Measurements from ENCODE around the gene PACSIN2. TPM values are rescaled to one million over a fixed set of nuclear protein-coding genes. Genes with fewer than 3 reads are reported as not detected.

The PACSIN2 gene, protein sequence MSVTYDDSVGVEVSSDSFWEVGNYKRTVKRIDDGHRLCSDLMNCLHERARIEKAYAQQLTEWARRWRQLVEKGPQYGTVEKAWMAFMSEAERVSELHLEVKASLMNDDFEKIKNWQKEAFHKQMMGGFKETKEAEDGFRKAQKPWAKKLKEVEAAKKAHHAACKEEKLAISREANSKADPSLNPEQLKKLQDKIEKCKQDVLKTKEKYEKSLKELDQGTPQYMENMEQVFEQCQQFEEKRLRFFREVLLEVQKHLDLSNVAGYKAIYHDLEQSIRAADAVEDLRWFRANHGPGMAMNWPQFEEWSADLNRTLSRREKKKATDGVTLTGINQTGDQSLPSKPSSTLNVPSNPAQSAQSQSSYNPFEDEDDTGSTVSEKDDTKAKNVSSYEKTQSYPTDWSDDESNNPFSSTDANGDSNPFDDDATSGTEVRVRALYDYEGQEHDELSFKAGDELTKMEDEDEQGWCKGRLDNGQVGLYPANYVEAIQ
- 10 to 100 TPM; 24.5 to 30.2 (median 28.1) TPM for total RNA-seq

DNA sequence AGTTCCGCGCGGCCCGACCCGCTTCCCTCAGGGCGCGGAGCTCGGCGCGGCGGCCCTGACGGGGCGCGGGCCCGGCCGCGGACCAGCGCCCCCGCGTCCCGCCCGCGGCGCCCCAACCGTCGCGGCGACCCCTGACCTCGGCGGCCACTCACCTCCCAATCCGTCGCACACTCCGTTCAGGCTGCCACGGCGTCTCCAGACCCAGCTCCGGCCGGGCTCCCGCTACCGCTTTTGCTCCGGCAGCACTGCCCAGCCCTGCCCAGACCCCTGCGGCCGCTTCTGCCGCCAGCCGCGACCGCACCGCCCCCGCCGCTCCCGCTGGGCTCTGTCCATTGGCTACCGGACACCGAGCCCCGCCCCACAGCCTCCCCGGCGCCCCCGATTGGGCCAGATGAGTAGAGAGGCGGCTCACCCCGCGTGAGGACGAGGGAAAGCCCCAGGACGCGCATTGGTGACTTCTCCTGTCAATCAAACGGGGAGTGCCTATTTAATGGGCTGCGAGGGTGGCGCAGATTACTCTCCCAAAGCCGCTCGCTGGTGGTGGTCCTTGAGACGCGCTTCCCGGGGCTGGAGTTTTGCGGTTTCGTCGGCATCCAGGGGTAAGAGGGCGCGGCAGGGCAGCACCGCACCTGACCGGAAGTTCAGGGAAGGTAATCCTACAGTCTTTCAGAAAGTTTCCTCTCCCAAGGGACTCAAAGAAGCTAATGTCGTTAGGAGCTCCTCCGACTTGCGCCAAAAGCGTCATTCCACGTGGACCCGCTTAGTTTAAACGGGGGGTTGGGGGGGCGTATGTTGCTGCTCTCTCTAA lies at the start of gene PACSIN2:
TSS of gene PACSIN2 (minus strand) at position 281 of the 808 bp plus-strand sequence. CDS start 103,069 bp downstream, outside the sequence.
- DNase-seq = peak; percentile 99

DNA sequence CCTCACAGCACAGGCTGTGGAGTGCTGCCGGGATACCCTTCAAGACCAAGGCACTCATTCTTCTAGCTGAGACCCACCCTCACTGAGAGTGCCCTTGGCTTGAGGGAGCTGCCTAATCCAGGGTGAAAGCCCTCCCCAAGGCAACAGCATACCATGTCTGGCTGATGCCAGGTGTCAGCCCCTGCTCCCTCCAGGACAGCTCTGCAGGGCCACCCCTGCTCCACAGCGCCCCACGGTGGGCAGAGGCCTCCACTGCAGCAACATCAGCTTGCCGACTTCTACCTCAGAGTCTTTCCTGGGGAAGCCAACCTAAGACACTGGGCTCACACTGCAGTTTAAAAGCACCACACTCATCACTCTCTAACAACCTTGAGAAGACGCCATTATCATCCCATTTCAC lies 45.2 kb upstream of the PACSIN2 start:
- no peak overlapping the region for H3K4me3 Mint-ChIP-seq
- ATAC-seq = no peak
- peaks cover 23% of the 10 kb centered on the region for H3K36me3 Mint-ChIP-seq (ENCODE audit: insufficient read depth)
- no peaks in the 10 kb centered on the region for H3K9me3 Mint-ChIP-seq
- H3K27me3 Mint-ChIP-seq (ENCODE audit: low read depth) = no peaks in the 10 kb centered on the region
- no peak for DNase-seq
- H3K4me1 Mint-ChIP-seq (ENCODE audit: low read depth) = no peaks in the 10 kb centered on the region

More for the DNA sequence above, at the start of gene PACSIN2:
- Mint-ChIP-seq H3K9me3 (no peaks in the 10 kb centered on the region), H3K36me3 (ENCODE audit: insufficient read depth) (no peaks in the 10 kb centered on the region), H3K4me3 (peak within 1 kb of the TSS; percentile 94), H3K27me3 (ENCODE audit: low read depth) (no peaks in the 10 kb centered on the region), H3K4me1 (ENCODE audit: low read depth) (peaks cover 25% of the 10 kb centered on the region)
- ATAC-seq = peak; percentile 99

DNA sequence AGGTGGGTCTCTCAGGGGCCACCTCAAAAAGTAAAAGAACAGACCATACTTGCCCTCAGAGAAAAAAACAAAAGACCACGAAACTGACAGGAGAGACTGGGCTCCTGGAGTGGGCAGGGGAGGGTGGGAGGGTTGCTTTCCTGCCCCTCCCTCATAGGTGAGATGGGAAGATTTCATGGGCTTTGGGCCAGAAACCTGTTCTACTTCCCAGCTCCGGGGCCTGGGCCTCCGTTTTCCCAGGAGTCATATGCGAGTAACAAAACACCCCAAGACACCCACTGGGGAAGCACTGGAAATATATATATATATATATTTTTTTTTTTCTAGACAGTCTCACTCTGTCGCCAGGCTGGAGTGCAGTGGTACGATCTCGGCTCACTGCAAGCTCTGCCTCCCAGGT lies 42.7 kb upstream of the PACSIN2 start:
- Mint-ChIP-seq H3K36me3 (ENCODE audit: insufficient read depth) (peaks cover 14% of the 10 kb centered on the region), H3K4me3 (no peak overlapping the region), H3K9me3 (no peaks in the 10 kb centered on the region), H3K4me1 (ENCODE audit: low read depth) (no peaks in the 10 kb centered on the region), H3K27me3 (ENCODE audit: low read depth) (no peaks in the 10 kb centered on the region)
- ATAC-seq (no peak), DNase-seq (no peak)

DNA sequence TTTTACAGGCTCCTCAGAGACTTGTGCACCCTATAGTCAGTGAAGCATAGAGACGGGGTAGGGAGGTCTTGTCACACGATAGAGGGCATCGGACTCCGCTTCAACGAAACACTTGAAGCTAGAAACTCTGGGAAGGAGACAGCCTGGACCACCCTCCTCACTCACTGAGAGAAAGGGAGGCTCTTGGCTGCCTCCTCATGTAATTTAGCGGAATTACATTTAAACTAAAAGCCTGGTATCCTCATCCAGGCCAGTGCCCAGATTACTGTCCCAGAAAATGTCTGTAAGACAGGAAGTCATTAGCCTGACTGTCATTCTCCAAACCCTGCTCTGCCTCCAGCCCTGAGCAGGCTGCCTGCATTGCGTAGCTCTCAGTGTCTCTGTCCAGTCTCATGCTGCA lies 38.2 kb upstream of the PACSIN2 start:
- no peaks in the 10 kb centered on the region for H3K4me1 Mint-ChIP-seq (ENCODE audit: low read depth)
- no peak for ATAC-seq
- peaks cover 5% of the 10 kb centered on the region for H3K36me3 Mint-ChIP-seq (ENCODE audit: insufficient read depth)
- H3K27me3 Mint-ChIP-seq (ENCODE audit: low read depth) = no peaks in the 10 kb centered on the region
- no peak for DNase-seq
- no peaks in the 10 kb centered on the region for H3K9me3 Mint-ChIP-seq
- no peak overlapping the region for H3K4me3 Mint-ChIP-seq

DNA sequence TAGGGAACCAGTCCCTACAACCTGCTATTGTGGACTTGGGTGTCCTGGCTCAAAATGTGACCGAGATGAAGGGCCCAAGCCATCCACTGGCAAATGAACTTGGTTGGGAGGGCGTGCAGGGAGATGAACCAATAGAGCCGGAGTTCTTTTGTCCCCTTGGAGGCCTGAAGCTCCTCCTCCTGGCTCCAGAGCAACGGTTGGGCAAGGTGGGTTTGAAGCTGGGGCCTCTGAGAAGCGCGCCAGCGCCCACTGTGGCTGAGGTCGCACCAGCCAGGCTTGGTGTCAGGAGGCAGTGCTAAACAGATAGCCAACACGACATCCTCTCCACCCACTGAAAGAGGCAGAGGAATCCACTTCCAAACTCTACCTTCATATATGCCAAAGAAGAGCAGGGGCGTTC lies 36.0 kb upstream of the PACSIN2 start:
- ATAC-seq (no peak), DNase-seq (no peak)
- no peaks in the 10 kb centered on the region for H3K27me3 Mint-ChIP-seq (ENCODE audit: low read depth)
- no peaks in the 10 kb centered on the region for H3K4me1 Mint-ChIP-seq (ENCODE audit: low read depth)
- no peak overlapping the region for H3K4me3 Mint-ChIP-seq
- H3K36me3 Mint-ChIP-seq (ENCODE audit: insufficient read depth) = peaks cover 8% of the 10 kb centered on the region
- H3K9me3 Mint-ChIP-seq = no peaks in the 10 kb centered on the region

DNA sequence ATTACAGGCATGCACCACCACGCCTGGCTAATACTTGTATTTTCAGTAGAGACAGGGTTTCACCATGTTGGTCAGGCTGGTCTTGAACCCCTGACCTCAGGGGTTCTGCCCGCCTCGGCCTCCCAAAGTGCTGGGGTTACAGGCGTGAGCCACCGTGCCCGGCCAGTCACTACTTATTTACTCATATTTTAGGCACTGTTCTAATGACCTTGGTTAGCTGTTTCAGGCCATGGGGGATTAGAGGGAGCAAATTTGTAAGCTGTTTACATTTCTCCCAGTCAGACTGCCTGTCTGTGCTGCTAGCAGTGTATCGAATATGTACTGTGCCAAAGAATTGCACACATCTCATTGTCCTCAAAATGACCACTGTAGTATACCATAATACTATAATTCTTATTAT lies 32.7 kb upstream of the PACSIN2 start:
- DNase-seq (no peak), ATAC-seq (no peak)
- H3K9me3 Mint-ChIP-seq = no peaks in the 10 kb centered on the region
- H3K36me3 Mint-ChIP-seq (ENCODE audit: insufficient read depth) = peaks cover 8% of the 10 kb centered on the region
- H3K4me1 Mint-ChIP-seq (ENCODE audit: low read depth) = no peaks in the 10 kb centered on the region
- no peaks in the 10 kb centered on the region for H3K27me3 Mint-ChIP-seq (ENCODE audit: low read depth)
- H3K4me3 Mint-ChIP-seq = no peak overlapping the region

DNA sequence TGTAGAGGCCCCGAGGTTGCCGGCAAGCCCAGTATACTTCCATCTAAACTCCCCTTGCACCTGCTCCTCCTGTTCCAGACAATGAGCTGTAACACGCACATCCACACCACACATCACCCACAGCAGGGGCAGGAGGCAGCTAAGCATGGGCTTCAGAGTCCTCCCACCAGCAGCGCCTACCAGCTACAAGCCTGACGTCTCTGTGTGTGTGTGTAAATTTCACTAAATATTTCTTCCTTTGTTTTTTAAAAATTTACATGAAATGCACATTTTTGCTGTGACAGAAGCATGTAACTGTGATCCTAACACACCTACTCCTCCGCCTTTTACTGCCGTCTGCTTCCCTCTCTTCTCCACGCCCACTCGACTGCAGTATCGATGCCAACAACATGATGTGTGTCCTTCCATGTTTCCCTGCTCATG lies 29.4 kb upstream of the PACSIN2 start:
- no peak for ATAC-seq
- Mint-ChIP-seq H3K4me1 (ENCODE audit: low read depth) (no peaks in the 10 kb centered on the region), H3K9me3 (no peaks in the 10 kb centered on the region), H3K36me3 (ENCODE audit: insufficient read depth) (peaks cover 4% of the 10 kb centered on the region), H3K27me3 (ENCODE audit: low read depth) (no peaks in the 10 kb centered on the region), H3K4me3 (no peak overlapping the region)
- DNase-seq = no peak

DNA sequence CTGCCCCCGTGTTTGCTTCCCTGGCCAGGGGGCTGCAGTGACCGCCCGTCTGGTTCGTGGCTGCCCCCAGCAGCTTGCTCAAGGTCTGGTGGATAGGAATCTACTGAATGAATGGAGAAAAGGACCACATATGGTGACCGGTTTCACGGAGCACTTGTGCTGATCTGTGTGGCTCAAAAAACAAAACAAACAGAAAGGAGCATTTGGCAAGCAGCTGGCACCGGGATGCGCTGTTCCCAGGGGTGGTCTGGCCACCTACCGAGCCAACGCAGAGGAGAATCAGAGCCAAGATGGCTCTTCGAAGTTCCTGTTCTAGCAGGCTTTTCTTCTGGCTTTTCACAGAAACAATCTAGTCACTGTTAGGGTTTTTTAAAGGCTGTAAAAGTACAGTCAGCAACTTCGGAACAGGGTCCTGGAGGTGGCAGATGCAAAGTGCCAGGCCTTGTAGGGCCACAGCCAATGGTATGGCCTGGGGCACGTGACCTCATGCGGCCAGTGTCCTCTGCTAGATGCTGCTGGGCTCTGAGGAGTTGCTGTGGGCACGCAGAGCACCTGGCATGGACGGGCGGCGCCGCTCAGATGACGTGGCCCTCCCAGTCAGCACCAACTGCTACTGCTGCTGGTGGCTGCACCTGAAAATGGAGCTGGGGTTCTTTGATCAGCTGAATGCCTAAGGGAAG lies 27.3 kb upstream of the PACSIN2 start:
- DNase-seq (no peak), ATAC-seq (no peak)
- H3K9me3 Mint-ChIP-seq = no peaks in the 10 kb centered on the region
- no peaks in the 10 kb centered on the region for H3K4me1 Mint-ChIP-seq (ENCODE audit: low read depth)
- H3K36me3 Mint-ChIP-seq (ENCODE audit: insufficient read depth) = peaks cover 4% of the 10 kb centered on the region
- H3K4me3 Mint-ChIP-seq = no peak overlapping the region
- H3K27me3 Mint-ChIP-seq (ENCODE audit: low read depth) = no peaks in the 10 kb centered on the region

DNA sequence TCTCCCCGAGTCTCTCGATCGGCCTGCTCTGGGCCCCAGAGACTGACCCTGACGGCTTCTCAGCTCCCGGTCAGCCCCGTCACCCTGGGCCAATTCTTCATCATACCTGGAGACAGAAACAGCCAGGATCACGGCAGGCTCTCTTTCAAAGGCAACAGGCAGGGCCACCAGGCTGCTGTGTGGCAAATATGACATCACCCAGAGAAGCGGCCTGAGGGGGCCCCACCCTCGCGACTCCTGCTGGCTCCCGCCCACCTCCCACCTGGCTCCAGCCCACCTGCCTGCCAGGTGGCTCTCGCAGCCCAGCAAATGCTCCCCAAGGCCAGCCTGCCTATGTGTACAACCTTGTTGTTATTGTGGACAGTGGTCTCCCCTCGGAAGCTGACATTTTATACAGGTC lies 24.9 kb upstream of the PACSIN2 start:
- ATAC-seq = no peak
- Mint-ChIP-seq H3K4me3 (no peak overlapping the region), H3K4me1 (ENCODE audit: low read depth) (no peaks in the 10 kb centered on the region), H3K36me3 (ENCODE audit: insufficient read depth) (no peaks in the 10 kb centered on the region), H3K27me3 (ENCODE audit: low read depth) (no peaks in the 10 kb centered on the region), H3K9me3 (no peaks in the 10 kb centered on the region)
- DNase-seq = no peak

DNA sequence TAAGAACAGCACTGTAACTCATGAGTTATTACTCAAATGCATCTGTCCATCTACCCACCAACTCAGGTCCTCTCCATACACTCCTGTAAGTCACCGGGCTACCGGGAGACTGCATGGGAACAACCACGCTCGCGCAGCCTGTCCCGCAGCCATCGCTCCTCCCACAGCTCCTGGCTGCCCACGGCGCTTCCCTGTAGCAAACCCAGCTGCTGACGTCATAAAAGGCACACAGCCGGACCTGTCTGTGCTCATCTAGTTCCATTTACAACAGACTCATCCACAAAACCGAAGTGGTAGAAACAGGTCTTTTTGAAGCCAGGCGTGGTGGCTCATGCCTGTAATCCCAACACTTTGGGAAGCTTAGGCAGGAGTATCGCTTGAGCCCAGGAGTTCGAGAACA lies 23.4 kb upstream of the PACSIN2 start:
- ATAC-seq (no peak), DNase-seq (no peak)
- Mint-ChIP-seq H3K4me3 (no peak overlapping the region), H3K4me1 (ENCODE audit: low read depth) (peaks cover 5% of the 10 kb centered on the region), H3K9me3 (no peaks in the 10 kb centered on the region), H3K27me3 (ENCODE audit: low read depth) (no peaks in the 10 kb centered on the region), H3K36me3 (ENCODE audit: insufficient read depth) (no peaks in the 10 kb centered on the region)

DNA sequence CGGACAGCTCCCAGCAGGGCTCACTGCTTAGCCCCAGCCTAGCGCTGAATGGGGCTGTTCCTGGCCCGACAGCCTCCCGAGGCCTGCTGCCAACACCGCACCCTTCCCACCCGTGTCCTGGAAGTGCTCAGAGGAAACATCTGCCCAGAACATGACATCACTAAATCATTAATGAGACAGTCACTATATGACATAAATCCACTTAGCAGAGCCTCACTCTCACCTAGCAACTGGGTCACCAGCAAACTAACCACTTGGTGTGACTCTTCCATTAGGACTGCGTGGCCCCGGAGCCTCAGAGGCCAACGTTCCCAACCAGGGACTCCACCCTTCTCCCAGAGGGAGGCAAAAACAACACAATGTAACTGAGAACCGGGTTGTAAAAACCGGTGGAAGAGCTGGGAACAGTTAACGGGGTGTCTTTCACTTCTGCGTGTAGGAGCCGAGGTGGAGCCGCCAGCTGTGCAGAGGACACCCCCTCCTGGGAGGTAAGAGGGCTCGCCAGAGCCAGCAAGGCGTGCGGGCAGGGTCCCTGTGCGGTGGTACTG lies 21.4 kb upstream of the PACSIN2 start:
- no peaks in the 10 kb centered on the region for H3K9me3 Mint-ChIP-seq
- H3K36me3 Mint-ChIP-seq (ENCODE audit: insufficient read depth) = no peaks in the 10 kb centered on the region
- no peak for DNase-seq
- H3K27me3 Mint-ChIP-seq (ENCODE audit: low read depth) = no peaks in the 10 kb centered on the region
- ATAC-seq = no peak
- peaks cover 5% of the 10 kb centered on the region for H3K4me1 Mint-ChIP-seq (ENCODE audit: low read depth)
- H3K4me3 Mint-ChIP-seq = no peak overlapping the region

DNA sequence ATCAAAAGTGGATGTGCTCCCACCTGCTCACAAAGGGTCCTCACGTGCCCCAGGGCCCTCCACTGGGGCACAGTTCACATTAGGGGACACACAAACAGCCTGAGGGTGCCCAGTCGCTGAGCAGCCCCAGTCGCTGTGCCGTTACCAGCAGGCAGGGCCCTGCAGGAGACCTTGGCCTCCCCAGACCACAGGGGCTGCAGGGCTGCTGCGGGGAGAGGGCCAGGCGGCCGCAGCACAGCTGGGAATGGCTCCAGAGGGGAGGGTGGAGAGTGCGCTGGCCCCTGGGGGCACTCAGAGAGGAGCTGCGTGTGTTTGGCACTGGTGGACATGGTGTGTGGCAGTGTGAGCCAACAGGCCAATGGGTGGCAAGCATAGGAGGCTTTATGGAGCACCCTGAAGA lies 20.3 kb upstream of the PACSIN2 start:
- Mint-ChIP-seq H3K27me3 (ENCODE audit: low read depth) (no peaks in the 10 kb centered on the region), H3K4me3 (no peak overlapping the region), H3K9me3 (no peaks in the 10 kb centered on the region), H3K4me1 (ENCODE audit: low read depth) (peaks cover 5% of the 10 kb centered on the region), H3K36me3 (ENCODE audit: insufficient read depth) (no peaks in the 10 kb centered on the region)
- DNase-seq = no peak
- ATAC-seq = no peak

DNA sequence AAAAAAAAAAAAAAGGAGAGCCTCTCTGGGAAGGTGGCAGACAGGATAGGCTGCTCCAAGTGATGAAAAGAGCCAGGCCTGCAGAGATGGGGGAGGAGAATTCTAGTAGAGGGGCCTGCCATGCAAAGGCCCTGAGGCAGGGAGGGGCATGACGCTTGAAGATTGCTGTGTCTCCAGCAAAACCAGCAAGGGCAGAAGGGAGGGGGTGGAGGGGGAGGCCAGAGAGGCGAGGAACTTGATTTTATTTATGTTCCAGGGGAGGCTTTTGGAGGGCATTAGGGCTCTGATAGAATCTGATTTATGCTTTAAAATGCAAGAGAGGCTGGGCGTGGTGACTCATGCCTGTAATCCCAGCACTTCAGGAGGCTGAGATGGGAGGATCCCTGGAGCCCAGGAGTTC lies 16.7 kb upstream of the PACSIN2 start:
- no peak for DNase-seq
- no peaks in the 10 kb centered on the region for H3K27me3 Mint-ChIP-seq (ENCODE audit: low read depth)
- no peaks in the 10 kb centered on the region for H3K9me3 Mint-ChIP-seq
- peaks cover 5% of the 10 kb centered on the region for H3K4me1 Mint-ChIP-seq (ENCODE audit: low read depth)
- H3K4me3 Mint-ChIP-seq = no peak overlapping the region
- ATAC-seq = no peak
- no peaks in the 10 kb centered on the region for H3K36me3 Mint-ChIP-seq (ENCODE audit: insufficient read depth)

DNA sequence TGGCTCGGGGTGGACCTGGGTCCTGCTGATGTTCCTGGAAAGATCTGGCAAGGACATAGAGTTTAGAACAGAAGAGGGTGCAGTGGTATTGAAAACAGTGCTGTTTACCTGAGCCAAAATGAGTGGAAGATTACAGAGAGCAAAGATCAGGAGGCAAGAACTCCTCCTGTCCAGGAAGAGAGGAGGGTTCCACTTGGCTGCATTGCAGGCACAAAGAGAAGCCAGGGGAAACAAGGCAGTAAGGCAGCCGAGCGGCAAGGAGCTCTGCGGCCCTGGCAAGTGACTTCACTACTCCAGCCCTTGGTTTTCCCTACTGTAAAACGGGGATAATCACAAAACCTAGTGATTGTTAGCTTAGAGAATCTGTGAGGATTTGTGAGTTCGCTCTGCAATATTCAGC lies 3.7 kb upstream of the PACSIN2 start:
- no peaks in the 10 kb centered on the region for H3K9me3 Mint-ChIP-seq
- H3K27me3 Mint-ChIP-seq (ENCODE audit: low read depth) = no peaks in the 10 kb centered on the region
- no peaks in the 10 kb centered on the region for H3K36me3 Mint-ChIP-seq (ENCODE audit: insufficient read depth)
- H3K4me1 Mint-ChIP-seq (ENCODE audit: low read depth) = peaks cover 12% of the 10 kb centered on the region
- H3K4me3 Mint-ChIP-seq = no peak overlapping the region
- no peak for ATAC-seq
- DNase-seq = no peak

Data from activated T-cell treated with anti-CD3 and anti-CD28 coated beads, Interleukin-2, amount 50 U/mL, for 4 hours (primary cell).